GM12875 (cell line): Measurements from ENCODE around the gene ATAD5.
A peak's percentile ranks its signal among the peaks of the same experiment; 100 is the strongest.
"Not testable (repeated sequence)": the region's sequence is repeated elsewhere in the genome, so short reads cannot be mapped to it uniquely, and the experiment has no call there.

Source experiments
- H3K4me3 ChIP-seq: one replicate; pipeline ENCODE4 v1.5.1; 2011; ENCODE audit warnings: low read depth, low read length, control low read depth
- CTCF ChIP-seq: IDR thresholded peaks from 2 replicates; pipeline ENCODE4 v1.5.1; 2011; ENCODE audit warnings: low read depth, mild to moderate bottlenecking, control low read depth, inconsistent platforms, low read length, moderate library complexity, borderline replicate concordance; ENCODE audit not compliant: insufficient read depth

Gene ATAD5

GRCh38 chr17:30812218-30813177 is 19.3 kb upstream of the ATAD5 start:
- H3K4me3 ChIP-seq, result no peak overlapping the region
- TF ChIP-seq CTCF, result no peak

- H3K4me3 ChIP-seq, result not testable (repeated sequence)
Observed at GRCh38 chr17:30814236-30814635, 17.5 kb upstream of the ATAD5 start.

GRCh38 chr17:30814860-30815259 is 16.9 kb upstream of the ATAD5 start:
- not testable (repeated sequence) for H3K4me3 ChIP-seq

GRCh38 chr17:30816165-30816564 is 15.6 kb upstream of the ATAD5 start:
- no peak for TF ChIP-seq CTCF
- no peak overlapping the region for H3K4me3 ChIP-seq

- no peak for TF ChIP-seq CTCF
- H3K4me3 ChIP-seq, result no peak overlapping the region
Observed at GRCh38 chr17:30819971-30820705, 11.6 kb upstream of the ATAD5 start.

- H3K4me3 ChIP-seq, result peak overlapping the region; percentile 33
- no peak for TF ChIP-seq CTCF
Observed at GRCh38 chr17:30821871-30822723, 9.7 kb upstream of the ATAD5 start.

- H3K4me3 ChIP-seq, result peak overlapping the region; percentile 72
Observed at GRCh38 chr17:30822919-30823318, 8.8 kb upstream of the ATAD5 start.

GRCh38 chr17:30823421-30823820 is 8.3 kb upstream of the ATAD5 start:
- no peak for TF ChIP-seq CTCF
- peak overlapping the region; percentile 72 for H3K4me3 ChIP-seq
